ENCODE data around the gene TIMM21.

DNA sequence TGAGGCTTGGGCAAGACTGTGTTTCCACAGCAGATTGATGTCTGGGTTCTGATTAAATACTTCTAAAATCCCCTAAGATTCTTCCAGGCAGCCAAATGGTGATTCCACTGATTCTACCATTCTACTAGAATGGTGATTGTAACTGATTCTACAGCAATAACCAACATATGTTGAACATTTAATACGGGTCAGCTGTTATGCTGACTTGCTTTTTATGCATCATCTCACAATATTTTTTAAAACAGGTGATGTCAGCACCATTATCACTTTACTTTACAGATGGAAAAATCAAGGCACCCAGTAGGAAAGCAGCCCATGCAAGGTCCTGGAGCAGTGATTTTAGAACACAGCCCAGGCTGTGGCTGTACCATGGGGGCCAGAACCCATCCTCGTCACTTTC is 37.5 kb downstream of the TIMM21 start:
- TF ChIP-seq, protein P1, sequence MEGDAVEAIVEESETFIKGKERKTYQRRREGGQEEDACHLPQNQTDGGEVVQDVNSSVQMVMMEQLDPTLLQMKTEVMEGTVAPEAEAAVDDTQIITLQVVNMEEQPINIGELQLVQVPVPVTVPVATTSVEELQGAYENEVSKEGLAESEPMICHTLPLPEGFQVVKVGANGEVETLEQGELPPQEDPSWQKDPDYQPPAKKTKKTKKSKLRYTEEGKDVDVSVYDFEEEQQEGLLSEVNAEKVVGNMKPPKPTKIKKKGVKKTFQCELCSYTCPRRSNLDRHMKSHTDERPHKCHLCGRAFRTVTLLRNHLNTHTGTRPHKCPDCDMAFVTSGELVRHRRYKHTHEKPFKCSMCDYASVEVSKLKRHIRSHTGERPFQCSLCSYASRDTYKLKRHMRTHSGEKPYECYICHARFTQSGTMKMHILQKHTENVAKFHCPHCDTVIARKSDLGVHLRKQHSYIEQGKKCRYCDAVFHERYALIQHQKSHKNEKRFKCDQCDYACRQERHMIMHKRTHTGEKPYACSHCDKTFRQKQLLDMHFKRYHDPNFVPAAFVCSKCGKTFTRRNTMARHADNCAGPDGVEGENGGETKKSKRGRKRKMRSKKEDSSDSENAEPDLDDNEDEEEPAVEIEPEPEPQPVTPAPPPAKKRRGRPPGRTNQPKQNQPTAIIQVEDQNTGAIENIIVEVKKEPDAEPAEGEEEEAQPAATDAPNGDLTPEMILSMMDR (IDR thresholded peaks at IDR 0.05): no peak
- no peak for TF ChIP-seq POLR2AphosphoS5 (IDR thresholded peaks at IDR 0.05; ENCODE audit: low read depth, low read length)
- TF ChIP-seq, protein P2, sequence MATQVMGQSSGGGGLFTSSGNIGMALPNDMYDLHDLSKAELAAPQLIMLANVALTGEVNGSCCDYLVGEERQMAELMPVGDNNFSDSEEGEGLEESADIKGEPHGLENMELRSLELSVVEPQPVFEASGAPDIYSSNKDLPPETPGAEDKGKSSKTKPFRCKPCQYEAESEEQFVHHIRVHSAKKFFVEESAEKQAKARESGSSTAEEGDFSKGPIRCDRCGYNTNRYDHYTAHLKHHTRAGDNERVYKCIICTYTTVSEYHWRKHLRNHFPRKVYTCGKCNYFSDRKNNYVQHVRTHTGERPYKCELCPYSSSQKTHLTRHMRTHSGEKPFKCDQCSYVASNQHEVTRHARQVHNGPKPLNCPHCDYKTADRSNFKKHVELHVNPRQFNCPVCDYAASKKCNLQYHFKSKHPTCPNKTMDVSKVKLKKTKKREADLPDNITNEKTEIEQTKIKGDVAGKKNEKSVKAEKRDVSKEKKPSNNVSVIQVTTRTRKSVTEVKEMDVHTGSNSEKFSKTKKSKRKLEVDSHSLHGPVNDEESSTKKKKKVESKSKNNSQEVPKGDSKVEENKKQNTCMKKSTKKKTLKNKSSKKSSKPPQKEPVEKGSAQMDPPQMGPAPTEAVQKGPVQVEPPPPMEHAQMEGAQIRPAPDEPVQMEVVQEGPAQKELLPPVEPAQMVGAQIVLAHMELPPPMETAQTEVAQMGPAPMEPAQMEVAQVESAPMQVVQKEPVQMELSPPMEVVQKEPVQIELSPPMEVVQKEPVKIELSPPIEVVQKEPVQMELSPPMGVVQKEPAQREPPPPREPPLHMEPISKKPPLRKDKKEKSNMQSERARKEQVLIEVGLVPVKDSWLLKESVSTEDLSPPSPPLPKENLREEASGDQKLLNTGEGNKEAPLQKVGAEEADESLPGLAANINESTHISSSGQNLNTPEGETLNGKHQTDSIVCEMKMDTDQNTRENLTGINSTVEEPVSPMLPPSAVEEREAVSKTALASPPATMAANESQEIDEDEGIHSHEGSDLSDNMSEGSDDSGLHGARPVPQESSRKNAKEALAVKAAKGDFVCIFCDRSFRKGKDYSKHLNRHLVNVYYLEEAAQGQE (IDR thresholded peaks at IDR 0.05; ENCODE audit: insufficient read depth in 1 of 2, low read depth in 2 of 2, low read length in 1 of 2): no peak
